ENCODE measurements around the gene SLC22A1. TPM values are rescaled to one million over a fixed set of nuclear protein-coding genes. Genes with fewer than 3 reads are reported as not detected.

The SLC22A1 gene
- total and polyA plus RNA-seq, 8 donors: 0.53 to 2.5 (median 0.83) TPM

- no peak overlapping the region for H3K27ac ChIP-seq
- H3K4me1 ChIP-seq: no peaks in the 10 kb centered on the region
- H3K27me3 ChIP-seq: no peaks in the 10 kb centered on the region
- H3K4me3 ChIP-seq: no peak overlapping the region
- no peak for ATAC-seq
- no peak for DNase-seq
- FAIRE-seq: no peak
- 85 to 87% methylated on average over 6 of the region's 6 CpGs for WGBS, 2 donors
- no peaks in the 10 kb centered on the region for H3K9me3 ChIP-seq
- TF ChIP-seq CTCF (IDR thresholded peaks at IDR 0.05): no peak
- intact Hi-C loops (cut with DNase I): no loop called here
- H3K36me3 ChIP-seq: no peaks in the 10 kb centered on the region
Observed at GRCh38 chr6:160128879-160129516, 7.4 kb downstream of the SLC22A1 start.

- Histone ChIP-seq H3K27ac (no peak overlapping the region), H3K9me3 (no peaks in the 10 kb centered on the region), H3K4me3 (no peak overlapping the region), H3K27me3 (no peaks in the 10 kb centered on the region), H3K36me3 (no peaks in the 10 kb centered on the region), H3K4me1 (no peaks in the 10 kb centered on the region)
- WGBS, 2 donors: 87 to 90% methylated on average over 10 of the region's 10 CpGs
- TF ChIP-seq CTCF (IDR thresholded peaks at IDR 0.05): no peak
- DNase-seq (no peak), FAIRE-seq (no peak), ATAC-seq (no peak)
- intact Hi-C loops (cut with DNase I): loop anchor here in 1 of 3 donors (5.0 kb wide), 1 partner anchor 327 kb away; no protein-coding TSS in a partner anchor
Observed at GRCh38 chr6:160129881-160130615, 8.4 kb downstream of the SLC22A1 start.

GRCh38 chr6:160130729-160131484 lies 9.3 kb downstream of the SLC22A1 start:
- H3K27me3 ChIP-seq: no peaks in the 10 kb centered on the region
- no peaks in the 10 kb centered on the region for H3K36me3 ChIP-seq
- WGBS, 2 donors: 90 to 91% methylated on average over 13 of the region's 13 CpGs
- FAIRE-seq (no peak), DNase-seq (no peak), ATAC-seq (no peak)
- TF ChIP-seq CTCF (IDR thresholded peaks at IDR 0.05): no peak
- intact Hi-C loops (cut with DNase I): loop anchor here in 1 of 3 donors (5.0 kb wide), 1 partner anchor 326 kb away; no protein-coding TSS in a partner anchor
- H3K9me3 ChIP-seq: no peaks in the 10 kb centered on the region
- H3K4me1 ChIP-seq: no peaks in the 10 kb centered on the region
- H3K27ac ChIP-seq: no peak overlapping the region
- no peak overlapping the region for H3K4me3 ChIP-seq

GRCh38 chr6:160131636-160132296 lies 10.2 kb downstream of the SLC22A1 start:
- ATAC-seq (no peak), DNase-seq (no peak), FAIRE-seq (no peak)
- Histone ChIP-seq H3K4me1 (peaks cover 0 to under 1% (median under 1%) of the 10 kb centered on the region in 3 donors), H3K9me3 (no peaks in the 10 kb centered on the region), H3K4me3 (no peak overlapping the region), H3K27ac (no peak overlapping the region), H3K27me3 (no peaks in the 10 kb centered on the region), H3K36me3 (no peaks in the 10 kb centered on the region)
- TF ChIP-seq CTCF (IDR thresholded peaks at IDR 0.05): no peak
- 84 to 95% methylated on average over 16 to 19 of the region's 19 CpGs for WGBS, 2 donors
- intact Hi-C loops (cut with DNase I): loop anchor here in 1 of 3 donors (5.0 kb wide), 1 partner anchor 326 kb away; no protein-coding TSS in a partner anchor

All from pancreas (tissue), 10 donors.